GM21737 (cell line): ENCODE measurements around the gene ITSN1.
"Not testable (repeated sequence)": the region's sequence is repeated elsewhere in the genome, so short reads cannot be mapped to it uniquely, and the experiment has no call there.

Source experiments
- ATAC-seq: cut with Tn5 transposase; IDR thresholded peaks from one replicate; pipeline ENCODE4 v1.9.1; 2021; ENCODE audit warnings: mild to moderate bottlenecking, moderate library complexity; ENCODE audit not compliant: unreplicated experiment

The ITSN1 gene

GRCh38 chr21:33857846-33858666 is 215.8 kb downstream of the ITSN1 start:
- ATAC-seq = no peak

GRCh38 chr21:33858667-33859372 is 216.5 kb downstream of the ITSN1 start:
- ATAC-seq = no peak

GRCh38 chr21:33859373-33860102 is 217.2 kb downstream of the ITSN1 start:
- no peak for ATAC-seq

- ATAC-seq = no peak
These were observed 218.1 kb downstream of the ITSN1 start for GRCh38 chr21:33860332-33860879.

GRCh38 chr21:33861125-33861524 is 218.8 kb downstream of the ITSN1 start:
- no peak for ATAC-seq

DNA sequence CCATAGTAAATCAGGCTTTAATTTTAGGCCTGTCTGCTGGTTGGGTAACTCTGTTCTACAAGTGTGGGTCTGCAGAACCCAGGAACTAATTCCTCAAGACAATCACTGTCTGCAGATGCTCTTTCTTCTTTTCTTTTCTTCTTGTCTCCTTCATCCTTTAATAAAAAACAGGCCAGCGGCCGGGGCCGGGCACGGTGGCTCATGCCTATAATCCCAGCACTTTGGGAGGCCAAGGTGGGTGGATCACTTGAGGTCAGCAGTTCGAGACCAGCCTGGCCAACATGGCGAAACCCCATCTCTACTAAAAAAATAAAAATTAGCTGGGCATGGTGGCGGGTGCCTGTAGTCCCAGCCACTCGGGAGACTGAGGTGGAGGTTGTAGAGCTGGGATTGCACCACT is 220.9 kb downstream of the ITSN1 start:
- not testable (repeated sequence) for ATAC-seq

GRCh38 chr21:33864150-33864549 is 221.8 kb downstream of the ITSN1 start:
- ATAC-seq = no peak

GRCh38 chr21:33865176-33865575 is 222.9 kb downstream of the ITSN1 start:
- ATAC-seq = no peak

GRCh38 chr21:33865996-33866575 is 223.8 kb downstream of the ITSN1 start:
- no peak for ATAC-seq

GRCh38 chr21:33866826-33867225 is 224.5 kb downstream of the ITSN1 start:
- no peak for ATAC-seq

DNA sequence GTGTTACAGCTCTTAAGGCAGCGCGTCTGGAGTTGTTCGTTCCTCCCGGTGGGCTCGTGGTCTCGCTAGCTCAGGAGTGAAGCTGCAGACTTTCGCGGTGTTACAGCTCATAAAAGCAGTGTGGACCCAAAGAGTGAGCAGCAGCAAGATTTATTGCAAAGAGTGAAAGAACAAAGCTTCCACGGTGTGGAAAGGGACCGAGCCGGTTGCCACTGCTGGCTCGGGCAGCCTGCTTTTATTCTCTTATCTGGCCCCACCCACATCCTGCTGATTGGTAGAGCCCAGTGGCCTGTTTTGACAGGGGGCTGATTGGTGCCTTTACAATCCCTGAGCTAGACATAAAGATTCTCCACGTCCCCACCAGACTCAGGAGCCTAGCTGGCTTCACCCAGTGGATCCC is 225.6 kb downstream of the ITSN1 start:
- not testable (repeated sequence) for ATAC-seq

GRCh38 chr21:33869873-33870272 is 227.6 kb downstream of the ITSN1 start:
- no peak for ATAC-seq

DNA sequence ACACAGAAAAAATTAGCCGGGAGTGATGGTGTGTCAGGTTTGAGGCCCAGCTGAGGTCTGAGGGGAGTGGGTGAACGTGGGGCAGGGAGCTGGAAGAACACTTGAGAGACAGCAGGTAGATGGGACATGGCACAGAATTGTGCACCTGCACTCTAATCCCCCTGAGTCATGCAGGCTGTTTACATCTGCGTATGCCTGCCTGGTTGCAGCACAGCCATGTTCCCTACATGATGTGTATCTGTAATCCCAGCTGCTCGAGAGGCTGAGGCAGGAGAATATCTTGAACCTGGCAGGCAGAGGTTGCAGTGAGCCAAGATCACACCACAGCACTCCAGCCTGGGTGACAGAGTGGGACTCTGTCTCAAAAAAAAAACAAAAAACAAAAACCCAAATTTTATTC is 228.5 kb downstream of the ITSN1 start:
- ATAC-seq = no peak

- no peak for ATAC-seq
These were observed 228.9 kb downstream of the ITSN1 start for GRCh38 chr21:33871171-33871570.

DNA sequence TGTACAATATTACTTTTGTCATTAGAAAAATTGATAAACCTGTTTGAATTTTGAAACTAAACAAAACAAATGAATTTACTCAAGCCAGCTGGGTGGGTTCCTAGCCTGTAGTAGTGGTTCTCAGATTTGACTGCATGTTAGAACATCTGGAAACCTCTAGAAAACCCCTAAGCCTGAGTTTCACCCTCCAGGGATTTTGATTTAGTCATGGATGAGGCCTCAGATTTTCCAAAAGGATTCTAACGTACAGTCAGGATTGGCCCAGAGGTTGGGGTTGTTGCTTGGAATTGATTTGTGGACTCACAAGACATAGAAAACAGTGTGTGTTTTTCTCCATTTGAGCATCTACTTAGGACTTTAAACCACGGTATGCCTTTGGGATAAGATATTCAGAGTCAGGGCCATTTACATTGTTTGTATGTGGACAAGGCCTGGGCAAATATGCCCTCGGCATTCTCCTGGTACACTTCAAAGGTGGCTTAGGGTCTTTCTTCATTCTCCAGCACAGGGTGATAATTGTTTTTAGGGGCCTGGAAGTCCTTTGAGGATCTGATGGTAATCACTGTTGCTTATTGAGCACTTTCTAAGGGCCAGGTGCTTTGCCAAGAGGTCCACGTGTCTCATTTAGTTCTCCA is 230.7 kb downstream of the ITSN1 start:
- ATAC-seq = no peak

DNA sequence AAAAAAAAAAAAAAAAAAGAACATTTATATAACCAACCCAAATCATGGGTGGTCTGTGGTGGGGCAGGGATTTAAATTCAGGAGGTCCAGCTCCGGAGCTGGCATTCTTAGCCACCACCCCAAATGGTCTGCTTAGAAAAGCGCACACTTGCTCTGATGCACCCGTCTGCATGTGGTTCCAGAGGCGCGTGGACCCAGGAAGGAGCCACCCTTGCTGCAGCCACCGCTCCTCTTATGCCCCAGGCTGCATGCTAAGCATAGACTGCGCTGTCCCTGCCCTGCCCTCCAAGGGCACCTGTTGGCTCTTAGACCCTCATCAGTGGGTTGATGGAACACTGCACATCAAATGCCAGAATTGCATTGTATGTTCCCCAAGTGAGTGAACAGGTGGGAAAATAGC is 231.9 kb downstream of the ITSN1 start:
- ATAC-seq = no peak

DNA sequence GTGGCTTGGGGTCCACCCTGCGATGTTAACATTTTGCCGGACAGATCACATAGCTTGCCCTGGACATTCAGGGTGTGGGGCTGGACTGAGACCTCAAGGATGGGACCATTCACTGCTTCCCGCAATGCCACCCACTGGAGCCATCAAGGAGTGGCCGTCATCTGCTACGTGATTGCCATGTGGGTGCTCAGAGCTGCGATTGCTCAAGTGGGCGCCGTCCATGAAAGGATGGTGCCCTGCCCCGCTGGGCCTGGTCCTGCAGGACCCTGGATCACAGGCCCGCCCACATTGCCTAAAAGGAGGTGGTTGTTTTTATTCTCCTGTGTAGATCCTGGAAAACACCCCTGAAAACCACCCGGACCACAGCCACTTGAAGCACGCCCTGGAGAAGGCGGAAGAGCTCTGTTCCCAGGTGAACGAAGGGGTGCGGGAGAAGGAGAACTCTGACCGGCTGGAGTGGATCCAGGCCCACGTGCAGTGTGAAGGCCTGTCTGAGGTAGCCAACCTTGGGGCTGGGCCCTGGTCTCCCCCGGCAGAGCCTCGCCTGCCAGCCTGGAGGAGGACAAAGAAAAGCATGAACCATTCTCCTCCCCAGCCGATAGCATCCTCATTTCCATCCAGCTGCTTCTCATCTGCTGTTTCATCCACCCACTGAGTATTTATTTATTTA is 232.9 kb downstream of the ITSN1 start:
- no peak for ATAC-seq

DNA sequence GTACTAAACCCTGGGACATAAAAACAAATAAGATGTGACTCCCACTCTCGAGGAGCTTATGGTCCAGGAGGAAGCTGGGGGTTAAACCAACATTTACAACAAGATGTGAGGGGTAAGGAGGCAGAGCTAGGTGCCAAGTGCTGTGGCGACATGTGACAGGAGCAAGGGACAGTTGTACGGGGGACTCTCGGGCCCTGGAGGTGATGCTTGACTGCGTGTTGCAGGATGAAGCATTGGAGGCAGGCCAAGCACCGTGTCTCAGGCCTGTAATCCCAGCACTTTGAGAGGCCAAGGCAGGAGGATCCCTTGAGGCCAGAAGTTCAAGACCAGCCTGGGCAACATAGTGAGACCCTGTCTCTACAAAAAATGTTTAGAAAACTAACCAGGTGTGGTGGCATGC is 236.5 kb downstream of the ITSN1 start:
- ATAC-seq = no peak

- ATAC-seq = no peak
These were observed 238.3 kb downstream of the ITSN1 start for GRCh38 chr21:33880626-33881025.
